HepG2 (cell line): ENCODE measurements around the gene BAG5.

Source experiments
- POLR2A ChIP-seq, 2 experiments: IDR thresholded peaks; 2 replicates each; pipeline ENCODE4 v1.6.1; 2011; ENCODE audit warnings: low read depth in 2 of 2, low read length in 2 of 2, mild to moderate bottlenecking in 1 of 2, moderate library complexity in 1 of 2; ENCODE audit not compliant: insufficient read depth in 1 of 2
- POLR2AphosphoS5 ChIP-seq: IDR thresholded peaks from 2 replicates; pipeline ENCODE4 v1.6.1; 2012; ENCODE audit warnings: low read depth, low read length
- ZNF335 ChIP-seq: sonication (generic); formaldehyde crosslinking; IDR thresholded peaks from 2 replicates; pipeline ENCODE4 v1.4.0; 2020; ENCODE audit warnings: missing genetic modification reagents
- TF ChIP-seq, protein P1 (sequence below): sonication (generic); formaldehyde crosslinking; IDR thresholded peaks from 2 replicates; pipeline ENCODE4 v1.5.0; 2020; ENCODE audit warnings: mild to moderate bottlenecking, missing genetic modification reagents, moderate library complexity

DNA sequence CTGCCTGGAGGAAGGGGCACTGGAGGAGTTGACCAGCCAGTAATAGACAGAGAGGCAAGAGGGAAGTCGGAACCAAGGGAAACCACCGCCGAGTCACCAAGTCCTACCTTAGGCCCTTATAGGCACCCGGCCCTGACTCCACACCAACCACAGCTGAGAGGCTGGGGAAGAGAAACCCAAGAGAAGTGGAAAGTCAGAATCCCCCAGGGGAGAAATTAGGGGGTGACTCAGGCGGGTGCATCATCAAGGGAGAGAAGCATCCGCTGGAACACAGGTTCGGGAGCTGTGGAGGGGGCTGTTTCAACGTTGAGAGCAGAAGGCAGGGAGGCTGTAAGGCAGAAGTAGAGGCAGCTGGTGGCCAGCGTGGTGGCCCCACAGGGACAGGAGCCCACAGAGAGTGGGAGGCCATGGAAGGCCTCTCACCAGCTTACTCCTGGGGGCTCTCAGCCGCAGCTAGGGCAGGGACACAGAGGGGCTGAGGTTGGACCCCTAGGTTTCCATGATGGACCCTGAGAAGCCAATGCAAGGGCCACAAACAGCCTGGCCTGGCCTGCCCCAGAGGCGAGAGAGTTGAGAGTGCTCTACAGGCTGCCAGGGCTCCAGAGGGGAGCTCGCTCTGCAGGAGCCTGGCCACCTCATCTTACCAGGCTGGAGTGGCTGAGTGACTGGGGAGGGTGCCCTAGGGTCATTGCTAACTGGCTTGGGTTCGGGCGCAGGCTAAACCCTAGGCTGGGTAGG is 34.9 kb downstream of the BAG5 start:
- TF ChIP-seq, protein P1, sequence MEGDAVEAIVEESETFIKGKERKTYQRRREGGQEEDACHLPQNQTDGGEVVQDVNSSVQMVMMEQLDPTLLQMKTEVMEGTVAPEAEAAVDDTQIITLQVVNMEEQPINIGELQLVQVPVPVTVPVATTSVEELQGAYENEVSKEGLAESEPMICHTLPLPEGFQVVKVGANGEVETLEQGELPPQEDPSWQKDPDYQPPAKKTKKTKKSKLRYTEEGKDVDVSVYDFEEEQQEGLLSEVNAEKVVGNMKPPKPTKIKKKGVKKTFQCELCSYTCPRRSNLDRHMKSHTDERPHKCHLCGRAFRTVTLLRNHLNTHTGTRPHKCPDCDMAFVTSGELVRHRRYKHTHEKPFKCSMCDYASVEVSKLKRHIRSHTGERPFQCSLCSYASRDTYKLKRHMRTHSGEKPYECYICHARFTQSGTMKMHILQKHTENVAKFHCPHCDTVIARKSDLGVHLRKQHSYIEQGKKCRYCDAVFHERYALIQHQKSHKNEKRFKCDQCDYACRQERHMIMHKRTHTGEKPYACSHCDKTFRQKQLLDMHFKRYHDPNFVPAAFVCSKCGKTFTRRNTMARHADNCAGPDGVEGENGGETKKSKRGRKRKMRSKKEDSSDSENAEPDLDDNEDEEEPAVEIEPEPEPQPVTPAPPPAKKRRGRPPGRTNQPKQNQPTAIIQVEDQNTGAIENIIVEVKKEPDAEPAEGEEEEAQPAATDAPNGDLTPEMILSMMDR (CRISPR knock-in tag) = no peak
- TF ChIP-seq POLR2A (IDR thresholded peaks at IDR 0.05; ENCODE audit: insufficient read depth in 1 of 2, low read depth in 2 of 2, low read length in 2 of 2) (no peak), ZNF335 (CRISPR knock-in tag) (no peak), POLR2AphosphoS5 (no peak)
